ENCODE results near the gene ABHD18.

ABHD18 gene

GRCh38 chr4:128009428-128009827, 44.2 kb downstream of the ABHD18 start:
- H4K20me1 ChIP-seq (ENCODE audit: insufficient read depth, low read length): no peaks in the 10 kb centered on the region
- DNase-seq (no peak), ATAC-seq (ENCODE audit: insufficient read depth, low read depth) (no peak)
- peaks cover 2% of the 10 kb centered on the region; the same call in 1 of the 2 replicates for H3K79me2 ChIP-seq (ENCODE audit: insufficient read depth, low read length)
- no peak overlapping the region for H3K9ac ChIP-seq (ENCODE audit: low read depth, low read length)
- no peak overlapping the region for H3K4me2 ChIP-seq (ENCODE audit: insufficient read depth, low read length)
- no peaks in the 10 kb centered on the region for H3K9me3 ChIP-seq (ENCODE audit: insufficient read depth, low read length, severe bottlenecking)
- no peaks in the 10 kb centered on the region for H3K27me3 ChIP-seq (ENCODE audit: insufficient read depth, low read length, poor library complexity)
- no peak overlapping the region for H2AFZ ChIP-seq (ENCODE audit: low read depth, low read length)
- no peak overlapping the region for H3K4me3 ChIP-seq (ENCODE audit: low read depth in 1 of 2, low read length in 2 of 2)
- peaks cover 30% of the 10 kb centered on the region; the same call in 1 of the 2 replicates for H3K36me3 ChIP-seq (ENCODE audit: insufficient read depth, low read length)
- no peaks in the 10 kb centered on the region for H3K4me1 ChIP-seq (ENCODE audit: insufficient read depth, low read length)
- TF ChIP-seq EZH2 (IDR thresholded peaks at IDR 0.05; ENCODE audit: borderline replicate concordance, low read depth, low read length, severe bottlenecking) (no peak), CTCF (IDR thresholded peaks at IDR 0.05; ENCODE audit: borderline replicate concordance, extremely low read depth, low read length, poor library complexity, severe bottlenecking) (no peak)
- H3K27ac ChIP-seq (ENCODE audit: low read length): no peak overlapping the region

GRCh38 chr4:128025319-128025718, 60.1 kb downstream of the ABHD18 start:
- DNase-seq: no peak
- Histone ChIP-seq H3K9me3 (ENCODE audit: insufficient read depth, low read length, severe bottlenecking) (no peaks in the 10 kb centered on the region), H3K79me2 (ENCODE audit: insufficient read depth, low read length) (no peaks in the 10 kb centered on the region), H3K36me3 (ENCODE audit: insufficient read depth, low read length) (peaks cover 60% of the 10 kb centered on the region), H3K27ac (ENCODE audit: low read length) (no peak overlapping the region), H3K4me1 (ENCODE audit: insufficient read depth, low read length) (no peaks in the 10 kb centered on the region), H3K4me3 (ENCODE audit: low read depth in 1 of 2, low read length in 2 of 2) (no peak overlapping the region), H2AFZ (ENCODE audit: low read depth, low read length) (no peak overlapping the region), H3K27me3 (ENCODE audit: insufficient read depth, low read length, poor library complexity) (no peaks in the 10 kb centered on the region), H3K4me2 (ENCODE audit: insufficient read depth, low read length) (no peak overlapping the region), H3K9ac (ENCODE audit: low read depth, low read length) (no peak overlapping the region), H4K20me1 (ENCODE audit: insufficient read depth, low read length) (no peaks in the 10 kb centered on the region)
- ATAC-seq (ENCODE audit: insufficient read depth, low read depth): no peak
- TF ChIP-seq CTCF (IDR thresholded peaks at IDR 0.05; ENCODE audit: borderline replicate concordance, extremely low read depth, low read length, poor library complexity, severe bottlenecking) (no peak), EZH2 (IDR thresholded peaks at IDR 0.05; ENCODE audit: borderline replicate concordance, low read depth, low read length, severe bottlenecking) (no peak)

- DNase-seq (no peak), ATAC-seq (ENCODE audit: insufficient read depth, low read depth) (no peak)
- H3K27me3 ChIP-seq (ENCODE audit: insufficient read depth, low read length, poor library complexity): no peaks in the 10 kb centered on the region
- TF ChIP-seq EZH2 (IDR thresholded peaks at IDR 0.05; ENCODE audit: borderline replicate concordance, low read depth, low read length, severe bottlenecking) (no peak), CTCF (IDR thresholded peaks at IDR 0.05; ENCODE audit: borderline replicate concordance, extremely low read depth, low read length, poor library complexity, severe bottlenecking) (no peak)
- H3K4me1 ChIP-seq (ENCODE audit: insufficient read depth, low read length): no peaks in the 10 kb centered on the region
- H3K9me3 ChIP-seq (ENCODE audit: insufficient read depth, low read length, severe bottlenecking): no peaks in the 10 kb centered on the region
- no peaks in the 10 kb centered on the region for H4K20me1 ChIP-seq (ENCODE audit: insufficient read depth, low read length)
- H2AFZ ChIP-seq (ENCODE audit: low read depth, low read length): no peak overlapping the region
- H3K4me3 ChIP-seq (ENCODE audit: low read depth in 1 of 2, low read length in 2 of 2): no peak overlapping the region
- H3K27ac ChIP-seq (ENCODE audit: low read length): no peak overlapping the region
- no peaks in the 10 kb centered on the region for H3K79me2 ChIP-seq (ENCODE audit: insufficient read depth, low read length)
- H3K4me2 ChIP-seq (ENCODE audit: insufficient read depth, low read length): no peak overlapping the region
- H3K9ac ChIP-seq (ENCODE audit: low read depth, low read length): no peak overlapping the region
- peaks cover 51% of the 10 kb centered on the region for H3K36me3 ChIP-seq (ENCODE audit: insufficient read depth, low read length)
Measured at GRCh38 chr4:128029907-128030306, 64.7 kb downstream of the ABHD18 start.
